ENCODE measurements around the gene CPEB3. TPM values are rescaled to one million over a fixed set of nuclear protein-coding genes. Genes with fewer than 3 reads are reported as not detected.

CPEB3 gene
- total and polyA plus RNA-seq, 8 donors: 1.3 to 11.2 (median 3.6) TPM

DNA sequence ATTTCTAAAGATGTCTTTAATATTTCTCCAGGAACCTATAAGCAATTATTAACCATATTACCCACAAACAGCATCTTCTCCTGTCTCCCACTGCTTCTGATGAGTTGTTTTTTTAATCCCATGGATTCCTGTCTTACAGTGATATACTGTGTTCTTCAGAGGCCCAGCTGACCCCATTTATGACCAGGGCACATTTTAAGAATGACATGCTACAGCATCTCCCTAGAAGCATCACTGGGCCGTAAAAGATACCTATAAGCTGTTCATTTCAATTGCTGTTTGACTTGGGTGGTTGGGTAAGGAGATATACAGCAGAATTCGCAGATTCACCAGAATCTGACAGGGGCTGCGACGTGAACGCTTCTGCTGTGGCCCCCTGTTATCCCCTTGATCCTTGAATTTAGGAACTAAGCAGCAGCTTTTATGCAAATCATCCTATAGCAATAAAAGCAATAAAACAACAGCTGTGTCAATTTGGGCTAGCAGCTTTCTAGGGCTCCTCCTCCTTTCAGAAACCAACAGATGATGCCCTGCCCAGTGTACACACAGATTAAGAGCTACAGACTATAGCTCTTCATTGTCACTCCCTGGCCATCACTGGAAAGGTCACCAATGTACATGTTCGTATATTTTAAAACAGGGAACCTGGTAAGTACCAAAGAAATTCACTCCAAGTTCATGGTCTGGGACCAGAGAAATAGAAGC is 86.8 kb downstream of the CPEB3 start:
- WGBS, 5 donors: 87 to 98% (median 90%) methylated on average over 6 of the region's 6 CpGs
- Histone ChIP-seq H3K4me3 (no peak overlapping the region), H3K36me3 (peaks cover 0 to 6% (median 2%) of the 10 kb centered on the region in 4 donors), H3K27ac (no peak overlapping the region), H3K4me1 (peaks cover 8 to 35% (median 19%) of the 10 kb centered on the region in 4 donors), H3K9me3 (no peaks in the 10 kb centered on the region), H3K27me3 (no peaks in the 10 kb centered on the region)
- DNase-seq: no peak
- intact Hi-C loops (cut with DNase I; ENCODE audit: low total_unique reads): no loop called here
- TF ChIP-seq POLR2A (IDR thresholded peaks at IDR 0.05): no peak
- TF ChIP-seq EP300 (IDR thresholded peaks at IDR 0.05): no peak
- no peak for TF ChIP-seq POLR2AphosphoS5 (IDR thresholded peaks at IDR 0.05)
- no peak for TF ChIP-seq CTCF (IDR thresholded peaks at IDR 0.05)

GRCh38 chr10:92202536-92202935 is 88.3 kb downstream of the CPEB3 start:
- Histone ChIP-seq H3K36me3 (peaks cover 0 to 4% (median 2%) of the 10 kb centered on the region in 4 donors), H3K4me1 (peaks cover 1 to 20% (median 6%) of the 10 kb centered on the region in 4 donors), H3K9me3 (no peaks in the 10 kb centered on the region), H3K4me3 (no peak overlapping the region), H3K27me3 (no peaks in the 10 kb centered on the region), H3K27ac (no peak overlapping the region)
- DNase-seq: no peak
- no peak for TF ChIP-seq POLR2A (IDR thresholded peaks at IDR 0.05)
- TF ChIP-seq CTCF (IDR thresholded peaks at IDR 0.05): no peak
- TF ChIP-seq EP300 (IDR thresholded peaks at IDR 0.05): no peak
- no peak for TF ChIP-seq POLR2AphosphoS5 (IDR thresholded peaks at IDR 0.05)
- 0 to 98% (median 67%) methylated on average over 1 of the region's 1 CpG for WGBS, 5 donors
- intact Hi-C loops (cut with DNase I; ENCODE audit: low total_unique reads): no loop called here

- no peak for DNase-seq
- Histone ChIP-seq H3K4me3 (no peak overlapping the region), H3K27ac (no peak overlapping the region), H3K27me3 (no peaks in the 10 kb centered on the region), H3K4me1 (peaks cover 0 to 16% (median 2%) of the 10 kb centered on the region in 4 donors), H3K9me3 (no peaks in the 10 kb centered on the region), H3K36me3 (no peaks in the 10 kb centered on the region)
- WGBS, 5 donors: 34 to 72% (median 53%) methylated on average over 1 of the region's 1 CpG
- intact Hi-C loops (cut with DNase I; ENCODE audit: low total_unique reads): no loop called here
- no peak for TF ChIP-seq POLR2AphosphoS5 (IDR thresholded peaks at IDR 0.05)
- TF ChIP-seq EP300 (IDR thresholded peaks at IDR 0.05): no peak
- TF ChIP-seq POLR2A (IDR thresholded peaks at IDR 0.05): no peak
- TF ChIP-seq CTCF (IDR thresholded peaks at IDR 0.05): no peak
Observed at GRCh38 chr10:92200564-92200963, 90.3 kb downstream of the CPEB3 start.

DNA sequence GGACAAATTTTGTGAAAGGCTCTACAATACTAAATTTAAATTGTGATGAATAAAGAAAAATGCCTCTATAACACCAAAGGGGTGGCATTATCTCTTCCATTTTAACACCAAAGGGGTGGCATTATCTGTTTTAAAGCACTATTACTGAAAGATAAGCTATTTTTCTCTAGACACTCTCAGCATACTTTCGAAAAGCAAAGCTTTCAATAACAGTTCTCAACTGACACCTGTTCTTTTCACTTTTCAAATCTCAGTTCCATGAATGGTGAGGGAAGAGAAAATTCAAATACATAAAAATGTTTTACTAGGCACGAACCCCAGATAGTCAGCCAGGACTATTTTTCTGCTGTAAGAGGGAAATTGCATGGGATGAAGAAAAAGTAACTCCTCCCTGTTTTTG is 103.8 kb downstream of the CPEB3 start:
- Histone ChIP-seq H3K9me3 (no peaks in the 10 kb centered on the region), H3K27ac (no peak overlapping the region), H3K27me3 (no peaks in the 10 kb centered on the region), H3K36me3 (peaks cover 0 to 26% (median 15%) of the 10 kb centered on the region in 4 donors), H3K4me3 (no peak overlapping the region), H3K4me1 (no peaks in the 10 kb centered on the region)
- no peak for TF ChIP-seq EP300 (IDR thresholded peaks at IDR 0.05)
- no peak for TF ChIP-seq POLR2A (IDR thresholded peaks at IDR 0.05)
- TF ChIP-seq CTCF (IDR thresholded peaks at IDR 0.05): no peak
- TF ChIP-seq POLR2AphosphoS5 (IDR thresholded peaks at IDR 0.05): no peak
- intact Hi-C loops (cut with DNase I; ENCODE audit: low total_unique reads): no loop called here
- 85 to 96% (median 95%) methylated on average over 2 of the region's 2 CpGs for WGBS, 5 donors
- DNase-seq: no peak

All from stomach (tissue), 9 donors.